GM12878 (cell line): ENCODE measurements around the gene KCNQ1. TPM values are rescaled to one million over a fixed set of nuclear protein-coding genes. Genes with fewer than 3 reads are reported as not detected.
A peak's percentile ranks its signal among the peaks of the same experiment; 100 is the strongest.

Source experiments
- BACH1 ChIP-seq: fragments of 450-650 bp; IDR thresholded peaks from 2 replicates; pipeline ENCODE4 v1.6.1; 2017; ENCODE audit warnings: mild to moderate bottlenecking, borderline replicate concordance
- BCL11A ChIP-seq: IDR thresholded peaks from 2 replicates; pipeline ENCODE4 v1.6.1; 2011; ENCODE audit warnings: low read depth, low read length
- CEBPB ChIP-seq, 2 experiments: fragments of 150-350 bp in 1 of 2; IDR thresholded peaks; 2 replicates each; pipeline ENCODE4 v1.6.1; 2012 to 2014; ENCODE audit warnings: low read depth in 2 of 2, low read length in 2 of 2, borderline replicate concordance in 1 of 2, inconsistent platforms in 1 of 2
- CHD2 ChIP-seq: IDR thresholded peaks from 2 replicates; pipeline ENCODE4 v1.6.1; 2011; ENCODE audit warnings: low read depth, low read length, improper control_type of control experiment, borderline replicate concordance
- GATAD2B ChIP-seq: fragments of 450-650 bp; conservative IDR thresholded peaks from 2 replicates; pipeline ENCODE4 v1.6.1; 2017; ENCODE audit warnings: low read depth, mild to moderate bottlenecking, moderate library complexity
- IKZF2 ChIP-seq, 2 experiments: fragments of 450-650 bp; IDR thresholded peaks; 2 replicates each; pipeline ENCODE4 v1.6.1; 2017; ENCODE audit warnings: mild to moderate bottlenecking in 2 of 2, moderate library complexity in 2 of 2
- MTA2 ChIP-seq: fragments of 450-650 bp; IDR thresholded peaks from 2 replicates; pipeline ENCODE4 v1.6.1; 2016; ENCODE audit warnings: low read depth, mild to moderate bottlenecking, moderate library complexity
- NBN ChIP-seq: fragments of 450-650 bp; IDR thresholded peaks from 2 replicates; pipeline ENCODE4 v1.6.1; 2016
- NR2C2 ChIP-seq: IDR thresholded peaks from 2 replicates; pipeline ENCODE4 v1.6.1; 2011; ENCODE audit warnings: borderline replicate concordance, low read depth; ENCODE audit not compliant: control insufficient read depth, insufficient read length
- PML ChIP-seq: IDR thresholded peaks from 2 replicates; pipeline ENCODE4 v1.6.1; 2012; ENCODE audit warnings: low read length, inconsistent platforms
- SUZ12 ChIP-seq: fragments of 200-600 bp; sonication (generic); IDR thresholded peaks from one replicate; pipeline ENCODE4 v1.6.1; 2018; ENCODE audit warnings: antibody characterized with exemption, mild to moderate bottlenecking; ENCODE audit not compliant: unreplicated experiment
- YY1 ChIP-seq: IDR thresholded peaks from 2 replicates; pipeline ENCODE4 v1.6.1; 2011; ENCODE audit warnings: low read depth, mild to moderate bottlenecking, low read length
- polyA plus RNA-seq, 11 experiments: library from polyadenylated mRNA; depleted of rRNA in 4 of 11; unstranded in 6 of 11; stranded (reverse) in 5 of 11; fragments of >200 nt; fragmentation: Nextera tagmentation in 4 of 11; fragmentation: Illumina TruSeq in 1 of 11; extraction: Ambion mirVana in 4 of 11; extraction: Trizol in 1 of 11; gene quantifications; 1 replicate in 1 of 11; 2 replicates in 10 of 11; pipeline versions ENCODE4 v1.2.1 to v1.2.3, GENCODE V29; 2011 to 2016; ENCODE audit warnings: inconsistent platforms in 2 of 11, missing spikeins in 2 of 11, low read depth in 1 of 11
- total RNA-seq, 4 experiments: library from RNA; depleted of rRNA in 3 of 4; stranded (reverse); fragments of >200 nt in 3 of 4; fragmentation: Illumina TruSeq in 1 of 4; extraction: Trizol in 1 of 4; gene quantifications; 2 replicates each; pipeline versions ENCODE4 v1.2.1 to v1.2.3, GENCODE V29; 2013 to 2021
- TF ChIP-seq, protein P1 (sequence below): fragments of 450-650 bp; IDR thresholded peaks from 2 replicates; pipeline ENCODE4 v1.6.1; 2016; ENCODE audit warnings: mild to moderate bottlenecking, moderate library complexity, borderline replicate concordance
- TF ChIP-seq, protein P2 (sequence below): IDR thresholded peaks from 2 replicates; pipeline ENCODE4 v1.6.1; 2011; ENCODE audit warnings: low read depth, mild to moderate bottlenecking, low read length, moderate library complexity, borderline replicate concordance; ENCODE audit errors: extremely low read depth
- TF ChIP-seq, protein P3 (sequence below): fragments of 450-650 bp; IDR thresholded peaks from 2 replicates; pipeline ENCODE4 v1.6.1; 2017; ENCODE audit warnings: mild to moderate bottlenecking, moderate library complexity
- TF ChIP-seq, protein P4 (sequence below): fragments of 450-650 bp; IDR thresholded peaks from 2 replicates; pipeline ENCODE4 v1.6.1; 2016; ENCODE audit warnings: mild to moderate bottlenecking
- TF ChIP-seq, protein P5 (sequence below): fragments of 450-650 bp; IDR thresholded peaks from 2 replicates; pipeline ENCODE4 v1.6.1; 2017; ENCODE audit warnings: mild to moderate bottlenecking

KCNQ1 gene
- total and polyA plus RNA-seq, 10 of the 15 experiments (the other 5 are each of a cell fraction or from before 2014, with no cell fraction given) = 0.03 to 0.15 (median 0.12) TPM; not detected in 7

DNA sequence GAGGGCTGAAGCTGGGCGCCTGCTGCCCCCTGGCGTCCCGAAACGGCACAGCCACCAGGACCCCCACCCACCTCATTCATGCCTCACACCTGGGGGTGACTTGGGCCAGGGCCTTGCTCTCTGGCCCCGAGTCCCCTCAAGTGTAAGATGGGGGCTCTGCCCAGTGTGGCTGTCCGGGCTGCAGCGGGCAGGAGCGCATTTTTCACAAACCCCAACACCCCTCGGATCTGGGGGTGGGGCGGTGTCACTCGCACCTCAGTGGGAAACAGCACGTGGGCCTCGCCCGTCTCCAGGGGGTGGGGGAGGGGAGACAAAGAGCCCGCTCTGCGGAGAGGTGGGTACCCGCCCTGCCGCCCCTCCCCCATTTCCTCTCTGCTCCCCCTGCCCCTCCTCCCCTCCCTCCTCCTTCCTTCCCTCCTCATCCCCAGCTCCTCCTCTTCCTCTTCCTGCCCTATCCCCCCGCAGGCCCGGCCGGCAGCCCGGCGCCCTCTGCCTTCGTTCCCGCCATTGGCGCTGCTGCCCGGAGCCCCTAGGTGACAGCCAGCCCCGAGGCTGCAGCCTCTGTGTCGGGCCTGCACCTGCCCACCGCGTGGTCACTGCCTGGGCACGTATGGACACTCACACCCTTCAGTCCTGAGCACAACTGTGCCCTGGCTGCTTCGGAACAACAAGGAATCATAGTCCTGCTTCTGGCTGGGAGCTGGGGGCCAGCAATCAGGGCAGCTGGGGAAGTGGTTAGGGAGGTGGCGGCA is 447.6 kb downstream of the KCNQ1 start (continued):
- TF ChIP-seq, protein P1, sequence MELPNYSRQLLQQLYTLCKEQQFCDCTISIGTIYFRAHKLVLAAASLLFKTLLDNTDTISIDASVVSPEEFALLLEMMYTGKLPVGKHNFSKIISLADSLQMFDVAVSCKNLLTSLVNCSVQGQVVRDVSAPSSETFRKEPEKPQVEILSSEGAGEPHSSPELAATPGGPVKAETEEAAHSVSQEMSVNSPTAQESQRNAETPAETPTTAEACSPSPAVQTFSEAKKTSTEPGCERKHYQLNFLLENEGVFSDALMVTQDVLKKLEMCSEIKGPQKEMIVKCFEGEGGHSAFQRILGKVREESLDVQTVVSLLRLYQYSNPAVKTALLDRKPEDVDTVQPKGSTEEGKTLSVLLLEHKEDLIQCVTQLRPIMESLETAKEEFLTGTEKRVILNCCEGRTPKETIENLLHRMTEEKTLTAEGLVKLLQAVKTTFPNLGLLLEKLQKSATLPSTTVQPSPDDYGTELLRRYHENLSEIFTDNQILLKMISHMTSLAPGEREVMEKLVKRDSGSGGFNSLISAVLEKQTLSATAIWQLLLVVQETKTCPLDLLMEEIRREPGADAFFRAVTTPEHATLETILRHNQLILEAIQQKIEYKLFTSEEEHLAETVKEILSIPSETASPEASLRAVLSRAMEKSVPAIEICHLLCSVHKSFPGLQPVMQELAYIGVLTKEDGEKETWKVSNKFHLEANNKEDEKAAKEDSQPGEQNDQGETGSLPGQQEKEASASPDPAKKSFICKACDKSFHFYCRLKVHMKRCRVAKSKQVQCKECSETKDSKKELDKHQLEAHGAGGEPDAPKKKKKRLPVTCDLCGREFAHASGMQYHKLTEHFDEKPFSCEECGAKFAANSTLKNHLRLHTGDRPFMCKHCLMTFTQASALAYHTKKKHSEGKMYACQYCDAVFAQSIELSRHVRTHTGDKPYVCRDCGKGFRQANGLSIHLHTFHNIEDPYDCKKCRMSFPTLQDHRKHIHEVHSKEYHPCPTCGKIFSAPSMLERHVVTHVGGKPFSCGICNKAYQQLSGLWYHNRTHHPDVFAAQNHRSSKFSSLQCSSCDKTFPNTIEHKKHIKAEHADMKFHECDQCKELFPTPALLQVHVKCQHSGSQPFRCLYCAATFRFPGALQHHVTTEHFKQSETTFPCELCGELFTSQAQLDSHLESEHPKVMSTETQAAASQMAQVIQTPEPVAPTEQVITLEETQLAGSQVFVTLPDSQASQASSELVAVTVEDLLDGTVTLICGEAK = peak; percentile 84
- TF ChIP-seq IKZF2 (IDR thresholded peaks at IDR 0.05) = peak in 1 of 2 experiments; percentile 36; a peak in 1 of 4 replicates
- no peak for TF ChIP-seq NBN
- TF ChIP-seq MTA2 = peak; percentile 26; the same call in 1 of the 2 replicates
- TF ChIP-seq, protein P2, sequence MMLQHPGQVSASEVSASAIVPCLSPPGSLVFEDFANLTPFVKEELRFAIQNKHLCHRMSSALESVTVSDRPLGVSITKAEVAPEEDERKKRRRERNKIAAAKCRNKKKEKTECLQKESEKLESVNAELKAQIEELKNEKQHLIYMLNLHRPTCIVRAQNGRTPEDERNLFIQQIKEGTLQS = no peak
- 0 out of 2 replicates have a peak, but pooled peaks have one; percentile 34 for TF ChIP-seq CHD2
- TF ChIP-seq BCL11A = no peak
- TF ChIP-seq, protein P3, sequence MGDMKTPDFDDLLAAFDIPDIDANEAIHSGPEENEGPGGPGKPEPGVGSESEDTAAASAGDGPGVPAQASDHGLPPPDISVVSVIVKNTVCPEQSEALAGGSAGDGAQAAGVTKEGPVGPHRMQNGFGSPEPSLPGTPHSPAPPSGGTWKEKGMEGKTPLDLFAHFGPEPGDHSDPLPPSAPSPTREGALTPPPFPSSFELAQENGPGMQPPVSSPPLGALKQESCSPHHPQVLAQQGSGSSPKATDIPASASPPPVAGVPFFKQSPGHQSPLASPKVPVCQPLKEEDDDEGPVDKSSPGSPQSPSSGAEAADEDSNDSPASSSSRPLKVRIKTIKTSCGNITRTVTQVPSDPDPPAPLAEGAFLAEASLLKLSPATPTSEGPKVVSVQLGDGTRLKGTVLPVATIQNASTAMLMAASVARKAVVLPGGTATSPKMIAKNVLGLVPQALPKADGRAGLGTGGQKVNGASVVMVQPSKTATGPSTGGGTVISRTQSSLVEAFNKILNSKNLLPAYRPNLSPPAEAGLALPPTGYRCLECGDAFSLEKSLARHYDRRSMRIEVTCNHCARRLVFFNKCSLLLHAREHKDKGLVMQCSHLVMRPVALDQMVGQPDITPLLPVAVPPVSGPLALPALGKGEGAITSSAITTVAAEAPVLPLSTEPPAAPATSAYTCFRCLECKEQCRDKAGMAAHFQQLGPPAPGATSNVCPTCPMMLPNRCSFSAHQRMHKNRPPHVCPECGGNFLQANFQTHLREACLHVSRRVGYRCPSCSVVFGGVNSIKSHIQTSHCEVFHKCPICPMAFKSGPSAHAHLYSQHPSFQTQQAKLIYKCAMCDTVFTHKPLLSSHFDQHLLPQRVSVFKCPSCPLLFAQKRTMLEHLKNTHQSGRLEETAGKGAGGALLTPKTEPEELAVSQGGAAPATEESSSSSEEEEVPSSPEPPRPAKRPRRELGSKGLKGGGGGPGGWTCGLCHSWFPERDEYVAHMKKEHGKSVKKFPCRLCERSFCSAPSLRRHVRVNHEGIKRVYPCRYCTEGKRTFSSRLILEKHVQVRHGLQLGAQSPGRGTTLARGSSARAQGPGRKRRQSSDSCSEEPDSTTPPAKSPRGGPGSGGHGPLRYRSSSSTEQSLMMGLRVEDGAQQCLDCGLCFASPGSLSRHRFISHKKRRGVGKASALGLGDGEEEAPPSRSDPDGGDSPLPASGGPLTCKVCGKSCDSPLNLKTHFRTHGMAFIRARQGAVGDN = no peak
- TF ChIP-seq GATAD2B = peak; percentile 57
- TF ChIP-seq CEBPB (IDR thresholded peaks at IDR 0.05; ENCODE audit: borderline replicate concordance in 1 of 2, low read depth in 2 of 2, low read length in 2 of 2) = no peak
- TF ChIP-seq, protein P4, sequence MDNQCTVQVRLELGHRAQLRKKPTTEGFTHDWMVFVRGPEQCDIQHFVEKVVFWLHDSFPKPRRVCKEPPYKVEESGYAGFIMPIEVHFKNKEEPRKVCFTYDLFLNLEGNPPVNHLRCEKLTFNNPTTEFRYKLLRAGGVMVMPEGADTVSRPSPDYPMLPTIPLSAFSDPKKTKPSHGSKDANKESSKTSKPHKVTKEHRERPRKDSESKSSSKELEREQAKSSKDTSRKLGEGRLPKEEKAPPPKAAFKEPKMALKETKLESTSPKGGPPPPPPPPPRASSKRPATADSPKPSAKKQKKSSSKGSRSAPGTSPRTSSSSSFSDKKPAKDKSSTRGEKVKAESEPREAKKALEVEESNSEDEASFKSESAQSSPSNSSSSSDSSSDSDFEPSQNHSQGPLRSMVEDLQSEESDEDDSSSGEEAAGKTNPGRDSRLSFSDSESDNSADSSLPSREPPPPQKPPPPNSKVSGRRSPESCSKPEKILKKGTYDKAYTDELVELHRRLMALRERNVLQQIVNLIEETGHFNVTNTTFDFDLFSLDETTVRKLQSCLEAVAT = no peak
- TF ChIP-seq PML = no peak
- TF ChIP-seq SUZ12 = no peak
- no peak for TF ChIP-seq NR2C2
- 0 out of 2 replicates have a peak, but pooled peaks have one; percentile 8 for TF ChIP-seq BACH1
- 0 out of 2 replicates have a peak, but pooled peaks have one; percentile 24 for TF ChIP-seq YY1
- TF ChIP-seq, protein P5, sequence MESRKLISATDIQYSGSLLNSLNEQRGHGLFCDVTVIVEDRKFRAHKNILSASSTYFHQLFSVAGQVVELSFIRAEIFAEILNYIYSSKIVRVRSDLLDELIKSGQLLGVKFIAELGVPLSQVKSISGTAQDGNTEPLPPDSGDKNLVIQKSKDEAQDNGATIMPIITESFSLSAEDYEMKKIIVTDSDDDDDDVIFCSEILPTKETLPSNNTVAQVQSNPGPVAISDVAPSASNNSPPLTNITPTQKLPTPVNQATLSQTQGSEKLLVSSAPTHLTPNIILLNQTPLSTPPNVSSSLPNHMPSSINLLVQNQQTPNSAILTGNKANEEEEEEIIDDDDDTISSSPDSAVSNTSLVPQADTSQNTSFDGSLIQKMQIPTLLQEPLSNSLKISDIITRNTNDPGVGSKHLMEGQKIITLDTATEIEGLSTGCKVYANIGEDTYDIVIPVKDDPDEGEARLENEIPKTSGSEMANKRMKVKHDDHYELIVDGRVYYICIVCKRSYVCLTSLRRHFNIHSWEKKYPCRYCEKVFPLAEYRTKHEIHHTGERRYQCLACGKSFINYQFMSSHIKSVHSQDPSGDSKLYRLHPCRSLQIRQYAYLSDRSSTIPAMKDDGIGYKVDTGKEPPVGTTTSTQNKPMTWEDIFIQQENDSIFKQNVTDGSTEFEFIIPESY = no peak
